ENCODE measurements around the gene MMEL1. TPM values are rescaled to one million over a fixed set of nuclear protein-coding genes. Genes with fewer than 3 reads are reported as not detected.

The MMEL1 gene
- total RNA-seq, 1 experiment from 2014 or later, result 0.46 TPM

DNA sequence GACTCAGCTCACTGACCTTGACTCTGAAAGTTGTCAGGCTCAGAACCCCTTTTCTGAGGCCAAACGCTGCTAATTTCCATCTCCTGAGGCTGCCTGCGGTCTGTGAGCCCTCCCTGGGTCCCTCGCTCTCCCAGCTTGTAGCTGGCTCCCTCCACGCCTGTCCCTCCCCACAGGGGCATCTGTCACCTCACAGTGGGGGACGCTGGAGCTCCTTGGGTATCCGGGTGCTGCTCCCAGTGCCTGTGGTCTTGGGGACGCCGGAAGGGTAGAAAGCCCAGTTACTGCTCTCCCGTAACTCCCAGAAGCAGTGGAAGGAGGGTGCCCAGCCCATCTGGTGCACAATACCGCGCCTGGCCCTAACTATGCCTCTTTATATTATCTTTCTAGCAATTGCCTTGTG, 13.0 kb upstream of the MMEL1 start:
- CTCF ChIA-PET, result no interaction called here
- DNase-seq (ENCODE audit: low read depth, low spot score) (no peak), ATAC-seq (no peak)
- intact Hi-C loops (cut with micrococcal nuclease; ENCODE audit: unreplicated experiment), result no loop called here
- H3K9me3 ChIP-seq (ENCODE audit: control insufficient read depth, insufficient read depth, low read depth, low read length), result peaks cover 3% of the 10 kb centered on the region; the same call in 1 of the 2 replicates
- TF ChIP-seq SIN3A (IDR thresholded peaks at IDR 0.05; ENCODE audit: borderline replicate concordance, insufficient read depth, low read depth, low read length) (no peak), POLR2AphosphoS5 (IDR thresholded peaks at IDR 0.05; ENCODE audit: low read depth, low read length) (no peak), TCF7L2 (IDR thresholded peaks at IDR 0.05; ENCODE audit: low read depth, low read length) (no peak)
- TF ChIP-seq, protein P1, sequence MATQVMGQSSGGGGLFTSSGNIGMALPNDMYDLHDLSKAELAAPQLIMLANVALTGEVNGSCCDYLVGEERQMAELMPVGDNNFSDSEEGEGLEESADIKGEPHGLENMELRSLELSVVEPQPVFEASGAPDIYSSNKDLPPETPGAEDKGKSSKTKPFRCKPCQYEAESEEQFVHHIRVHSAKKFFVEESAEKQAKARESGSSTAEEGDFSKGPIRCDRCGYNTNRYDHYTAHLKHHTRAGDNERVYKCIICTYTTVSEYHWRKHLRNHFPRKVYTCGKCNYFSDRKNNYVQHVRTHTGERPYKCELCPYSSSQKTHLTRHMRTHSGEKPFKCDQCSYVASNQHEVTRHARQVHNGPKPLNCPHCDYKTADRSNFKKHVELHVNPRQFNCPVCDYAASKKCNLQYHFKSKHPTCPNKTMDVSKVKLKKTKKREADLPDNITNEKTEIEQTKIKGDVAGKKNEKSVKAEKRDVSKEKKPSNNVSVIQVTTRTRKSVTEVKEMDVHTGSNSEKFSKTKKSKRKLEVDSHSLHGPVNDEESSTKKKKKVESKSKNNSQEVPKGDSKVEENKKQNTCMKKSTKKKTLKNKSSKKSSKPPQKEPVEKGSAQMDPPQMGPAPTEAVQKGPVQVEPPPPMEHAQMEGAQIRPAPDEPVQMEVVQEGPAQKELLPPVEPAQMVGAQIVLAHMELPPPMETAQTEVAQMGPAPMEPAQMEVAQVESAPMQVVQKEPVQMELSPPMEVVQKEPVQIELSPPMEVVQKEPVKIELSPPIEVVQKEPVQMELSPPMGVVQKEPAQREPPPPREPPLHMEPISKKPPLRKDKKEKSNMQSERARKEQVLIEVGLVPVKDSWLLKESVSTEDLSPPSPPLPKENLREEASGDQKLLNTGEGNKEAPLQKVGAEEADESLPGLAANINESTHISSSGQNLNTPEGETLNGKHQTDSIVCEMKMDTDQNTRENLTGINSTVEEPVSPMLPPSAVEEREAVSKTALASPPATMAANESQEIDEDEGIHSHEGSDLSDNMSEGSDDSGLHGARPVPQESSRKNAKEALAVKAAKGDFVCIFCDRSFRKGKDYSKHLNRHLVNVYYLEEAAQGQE (IDR thresholded peaks at IDR 0.05; ENCODE audit: insufficient read depth in 1 of 2, low read depth in 2 of 2, low read length in 1 of 2), result no peak
- TF ChIP-seq, protein P2, sequence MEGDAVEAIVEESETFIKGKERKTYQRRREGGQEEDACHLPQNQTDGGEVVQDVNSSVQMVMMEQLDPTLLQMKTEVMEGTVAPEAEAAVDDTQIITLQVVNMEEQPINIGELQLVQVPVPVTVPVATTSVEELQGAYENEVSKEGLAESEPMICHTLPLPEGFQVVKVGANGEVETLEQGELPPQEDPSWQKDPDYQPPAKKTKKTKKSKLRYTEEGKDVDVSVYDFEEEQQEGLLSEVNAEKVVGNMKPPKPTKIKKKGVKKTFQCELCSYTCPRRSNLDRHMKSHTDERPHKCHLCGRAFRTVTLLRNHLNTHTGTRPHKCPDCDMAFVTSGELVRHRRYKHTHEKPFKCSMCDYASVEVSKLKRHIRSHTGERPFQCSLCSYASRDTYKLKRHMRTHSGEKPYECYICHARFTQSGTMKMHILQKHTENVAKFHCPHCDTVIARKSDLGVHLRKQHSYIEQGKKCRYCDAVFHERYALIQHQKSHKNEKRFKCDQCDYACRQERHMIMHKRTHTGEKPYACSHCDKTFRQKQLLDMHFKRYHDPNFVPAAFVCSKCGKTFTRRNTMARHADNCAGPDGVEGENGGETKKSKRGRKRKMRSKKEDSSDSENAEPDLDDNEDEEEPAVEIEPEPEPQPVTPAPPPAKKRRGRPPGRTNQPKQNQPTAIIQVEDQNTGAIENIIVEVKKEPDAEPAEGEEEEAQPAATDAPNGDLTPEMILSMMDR (IDR thresholded peaks at IDR 0.05), result no peak
- in situ Hi-C loops (cut with HindIII; ENCODE audit: low pct_unique_long_range_greater_than_20kb, low sequenced_read_pairs), result no loop called here
- no peak overlapping the region for H3K4me3 ChIP-seq (ENCODE audit: low read depth in 2 of 2, low read length in 2 of 2)
- no TSS peak for BruUV-seq (replicated peaks)
- POLR2A ChIA-PET, result no interaction called here
- peaks cover 6% of the 10 kb centered on the region; the same call in 1 of the 2 replicates for H3K4me1 ChIP-seq (ENCODE audit: control insufficient read depth, insufficient read depth, low read length)
- H3K27ac ChIP-seq (ENCODE audit: low read length), result no peak overlapping the region
- no peaks in the 10 kb centered on the region for H3K36me3 ChIP-seq (ENCODE audit: control insufficient read depth, insufficient read depth, low read length)
- no peaks in the 10 kb centered on the region for H3K27me3 ChIP-seq (ENCODE audit: control insufficient read depth, insufficient read depth, low read length)

DNA sequence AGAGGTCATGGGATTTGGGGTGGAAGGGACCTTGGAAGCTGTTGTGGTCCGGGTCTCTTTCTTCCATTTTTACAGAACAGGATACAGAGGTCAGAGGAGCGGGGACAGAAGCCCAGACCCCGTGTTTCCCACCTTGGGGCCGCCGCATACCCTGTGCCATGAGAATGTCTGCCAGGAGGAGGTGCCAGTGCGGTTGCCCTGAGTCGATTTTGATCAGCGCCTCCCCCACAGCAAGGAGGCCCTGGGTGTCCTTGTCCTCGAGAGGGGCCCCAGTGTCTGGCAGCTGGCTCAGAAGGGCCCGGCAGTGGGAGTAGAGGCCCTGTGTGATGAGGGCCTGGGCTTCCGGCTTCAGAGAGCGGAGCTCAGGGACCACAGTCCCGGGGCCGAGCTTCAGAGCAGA, 12.3 kb upstream of the MMEL1 start:
- in situ Hi-C loops (cut with HindIII; ENCODE audit: low pct_unique_long_range_greater_than_20kb, low sequenced_read_pairs), result no loop called here
- Histone ChIP-seq H3K27ac (ENCODE audit: low read length) (no peak overlapping the region), H3K9me3 (ENCODE audit: control insufficient read depth, insufficient read depth, low read depth, low read length) (peaks cover 3% of the 10 kb centered on the region; the same call in 1 of the 2 replicates), H3K36me3 (ENCODE audit: control insufficient read depth, insufficient read depth, low read length) (no peaks in the 10 kb centered on the region), H3K27me3 (ENCODE audit: control insufficient read depth, insufficient read depth, low read length) (no peaks in the 10 kb centered on the region), H3K4me1 (ENCODE audit: control insufficient read depth, insufficient read depth, low read length) (peaks cover 6% of the 10 kb centered on the region; the same call in 1 of the 2 replicates), H3K4me3 (ENCODE audit: low read depth in 2 of 2, low read length in 2 of 2) (no peak overlapping the region)
- intact Hi-C loops (cut with micrococcal nuclease; ENCODE audit: unreplicated experiment), result no loop called here
- ChIA-PET POLR2A (no interaction called here), CTCF (no interaction called here)
- TF ChIP-seq, protein P1 (IDR thresholded peaks at IDR 0.05; ENCODE audit: insufficient read depth in 1 of 2, low read depth in 2 of 2, low read length in 1 of 2), result no peak
- TF ChIP-seq TCF7L2 (IDR thresholded peaks at IDR 0.05; ENCODE audit: low read depth, low read length), result no peak
- no peak for TF ChIP-seq SIN3A (IDR thresholded peaks at IDR 0.05; ENCODE audit: borderline replicate concordance, insufficient read depth, low read depth, low read length)
- TF ChIP-seq POLR2AphosphoS5 (IDR thresholded peaks at IDR 0.05; ENCODE audit: low read depth, low read length), result no peak
- ATAC-seq, result no peak
- DNase-seq (ENCODE audit: low read depth, low spot score), result no peak
- no TSS peak for BruUV-seq (replicated peaks)

Data from Panc1 (cell line).